ENCODE results near the gene CORO6. TPM values are rescaled to one million over a fixed set of nuclear protein-coding genes. Genes with fewer than 3 reads are reported as not detected.

The CORO6 gene
- total and polyA plus RNA-seq, 2 of the 13 experiments (the other 11 are each of a cell fraction or from before 2014, with no cell fraction given) = 0.42 to 0.82 TPM

GRCh38 chr17:29590411-29591145, 32.1 kb downstream of the CORO6 start:
- FAIRE-seq (no peak), DNase-seq (ENCODE audit: low spot score) (no peak), ATAC-seq (peak; percentile 40)
- Histone ChIP-seq H2AFZ (ENCODE audit: low read length) (peak overlapping the region; percentile 66), H3K4me3 (replicated peaks in 1 of 3; ENCODE audit: insufficient read depth in 1 of 3, low read depth in 2 of 3, low read length in 3 of 3) (peak overlapping the region; percentile 70 to 91 (median 89); a peak in 5 of 6 replicates), H3K4me2 (ENCODE audit: low read depth, low read length) (peak overlapping the region; percentile 89), H3K4me1 (ENCODE audit: insufficient read depth, low read length) (peaks cover 59% of the 10 kb centered on the region), H3K27ac (ENCODE audit: extremely low read length, insufficient read depth, low read length) (peak overlapping the region; percentile 62), H3K27me3 (ENCODE audit: control insufficient read depth in 1 of 2, insufficient read depth in 2 of 2, low read length in 2 of 2) (peaks cover 1 to 17% of the 10 kb centered on the region in 2 experiments; a peak in 3 of 5 replicates), H3K36me3 (replicated peaks in 1 of 2; ENCODE audit: control insufficient read depth in 1 of 2, insufficient read depth in 2 of 2, low read length in 2 of 2) (no peaks in the 10 kb centered on the region), H3K79me2 (ENCODE audit: insufficient read depth, low read length) (peaks cover 23% of the 10 kb centered on the region), H3K9me3 (ENCODE audit: low read length) (no peaks in the 10 kb centered on the region), H4K20me1 (ENCODE audit: insufficient read depth, low read length) (peaks cover 14% of the 10 kb centered on the region; the same call in 1 of the 2 replicates), H3K9ac (ENCODE audit: insufficient read depth, low read depth, low read length) (peak overlapping the region; percentile 72)
- CTCF ChIA-PET (ENCODE audit: low intra/inter-chr PET ratio, low total read pairs) = interaction anchor here (1.6 to 3.1 kb wide), 3 partner anchors 10 to 221 kb away, joined by 5 to 39 read pairs (median 10); no protein-coding TSS in a partner anchor
- in situ Hi-C loops (cut with HindIII; ENCODE audit: extremely low pct_ligation_motif_present, low pct_unique_long_range_greater_than_20kb) = no loop called here
- intact Hi-C loops (cut with micrococcal nuclease; ENCODE audit: unreplicated experiment) = loop anchor here (1.0 to 10.0 kb wide), 3 partner anchors 10 to 216 kb away; no protein-coding TSS in a partner anchor
- POLR2A ChIA-PET = interaction anchor here (0.9 to 3.0 kb wide), 6 partner anchors 16 to 200 kb away, joined by 3 to 23 read pairs (median 6); partner anchors contain the start of genes ABHD15 and TAOK1
- no TSS peak for BruUV-seq (replicated peaks)
- WGBS (ENCODE audit: low lambda C conversion rate) = 3% methylated on average over 17 of the region's 30 CpGs
- TF ChIP-seq NFRKB (IDR thresholded peaks at IDR 0.05) = no peak
- TF ChIP-seq RFXANK (CRISPR knock-in tag; IDR thresholded peaks at IDR 0.05) = no peak
- TF ChIP-seq HNRNPL (IDR thresholded peaks at IDR 0.05; ENCODE audit: low read depth, low read length) = no peak; the same call in 1 of the 2 replicates
- TF ChIP-seq ZNF280B (CRISPR knock-in tag; IDR thresholded peaks at IDR 0.05; ENCODE audit: borderline replicate concordance) = 0 out of 2 replicates have a peak, but pooled peaks have one; percentile 21
- TF ChIP-seq NFE2L2 (IDR thresholded peaks at IDR 0.05; ENCODE audit: low read length) = no peak
- 0 out of 2 replicates have a peak, but pooled peaks have one; percentile 0 for TF ChIP-seq NR2F2 (IDR thresholded peaks at IDR 0.05; ENCODE audit: borderline replicate concordance, low read depth)
- TF ChIP-seq DRAP1 (CRISPR knock-in tag; IDR thresholded peaks at IDR 0.05) = no peak
- no peak; the same call in 1 of the 2 replicates for TF ChIP-seq NR1H2 (CRISPR knock-in tag; IDR thresholded peaks at IDR 0.05; ENCODE audit: borderline replicate concordance, low read depth)
- TF ChIP-seq ZNF280D (CRISPR knock-in tag; IDR thresholded peaks at IDR 0.05) = peak; percentile 17; the same call in 1 of the 2 replicates
- 0 out of 2 replicates have a peak, but pooled peaks have one; percentile 10 for TF ChIP-seq POGK (CRISPR knock-in tag; conservative IDR thresholded peaks at IDR 0.05)
- TF ChIP-seq MEF2D (CRISPR knock-in tag; IDR thresholded peaks at IDR 0.05) = no peak
- 0 out of 2 replicates have a peak, but pooled peaks have one; percentile 43 for TF ChIP-seq BATF2 (CRISPR knock-in tag; IDR thresholded peaks at IDR 0.05)
- no peak; the same call in 1 of the 2 replicates for TF ChIP-seq ZNF777 (CRISPR knock-in tag; IDR thresholded peaks at IDR 0.05)
- TF ChIP-seq POLR2AphosphoS5 (IDR thresholded peaks at IDR 0.05; ENCODE audit: low read depth, low read length) = peak; percentile 17; the same call in 1 of the 2 replicates
- peak; percentile 5; the same call in 1 of the 2 replicates for TF ChIP-seq ISL2 (CRISPR knock-in tag; IDR thresholded peaks at IDR 0.05)
